ENCODE measurements around the gene ALKBH8.
A peak's percentile ranks its signal among the peaks of the same experiment; 100 is the strongest.
"Not testable (repeated sequence)": the region's sequence is repeated elsewhere in the genome, so short reads cannot be mapped to it uniquely, and the experiment has no call there.

Gene ALKBH8

GRCh38 chr11:107501713-107502112, 63.8 kb downstream of the ALKBH8 start:
- no peak for DNase-seq

GRCh38 chr11:107497371-107497770, 68.2 kb downstream of the ALKBH8 start:
- not testable (repeated sequence) for DNase-seq

- no peak for DNase-seq
These were observed 69.5 kb downstream of the ALKBH8 start for GRCh38 chr11:107496011-107496410.

- no peak for DNase-seq
These were observed 71.5 kb downstream of the ALKBH8 start for GRCh38 chr11:107494055-107494454.

- no peak for DNase-seq
These were observed 72.4 kb downstream of the ALKBH8 start for GRCh38 chr11:107493117-107493516.

GRCh38 chr11:107490836-107491235, 74.7 kb downstream of the ALKBH8 start:
- DNase-seq = no peak

- no peak for DNase-seq
These were observed 83.3 kb downstream of the ALKBH8 start for GRCh38 chr11:107482234-107482633.

- DNase-seq = no peak
These were observed 86.6 kb downstream of the ALKBH8 start for GRCh38 chr11:107478922-107479321.

GRCh38 chr11:107477820-107478219, 87.7 kb downstream of the ALKBH8 start:
- DNase-seq = no peak

GRCh38 chr11:107473792-107474191, 91.7 kb downstream of the ALKBH8 start:
- DNase-seq = no peak

GRCh38 chr11:107472966-107473365, 92.6 kb downstream of the ALKBH8 start:
- no peak for DNase-seq

GRCh38 chr11:107468596-107468995, 96.9 kb downstream of the ALKBH8 start:
- DNase-seq = no peak

- no peak for DNase-seq
These were observed 97.8 kb downstream of the ALKBH8 start for GRCh38 chr11:107467696-107468095.

GRCh38 chr11:107466275-107466866, 99.2 kb downstream of the ALKBH8 start:
- DNase-seq = not testable (repeated sequence)

GRCh38 chr11:107457558-107458271, 107.8 kb downstream of the ALKBH8 start, which contains the start of gene CWF19L2:
TSS of gene CWF19L2 (minus strand) at chr11:107457825. CDS start at chr11:107457816, 9 bp downstream.
- peak; percentile 25 to 85 for DNase-seq

- DNase-seq = no peak
These were observed 108.4 kb downstream of the ALKBH8 start for GRCh38 chr11:107457205-107457557.

GRCh38 chr11:107453594-107454286, 111.8 kb downstream of the ALKBH8 start:
- DNase-seq = no peak

Measured in cerebellar nuclear complex (tissue), 1 donor.